Skeletal muscle satellite cell (primary cell): Measurements from ENCODE around the gene SCIN.
"Not testable (repeated sequence)": the region's sequence is repeated elsewhere in the genome, so short reads cannot be mapped to it uniquely, and the experiment has no call there.

Experiments
- H3K27me3 ChIP-seq: 2 replicates; pipeline ENCODE4 v1.7.0; 2013; ENCODE audit warnings: low read length; ENCODE audit not compliant: control insufficient read depth, insufficient read depth
- H3K36me3 ChIP-seq: 2 replicates; pipeline ENCODE4 v1.7.0; 2013; ENCODE audit warnings: mild to moderate bottlenecking, control low read depth, low read length; ENCODE audit not compliant: insufficient read depth
- H3K4me1 ChIP-seq: 2 replicates; pipeline ENCODE4 v1.7.0; 2013; ENCODE audit warnings: low read length; ENCODE audit not compliant: control insufficient read depth, insufficient read depth
- H3K4me2 ChIP-seq: 2 replicates; pipeline ENCODE4 v1.7.0; 2013; ENCODE audit warnings: mild to moderate bottlenecking, low read length
- H3K4me3 ChIP-seq: 2 replicates; pipeline ENCODE4 v1.7.0; 2013; ENCODE audit warnings: low read length
- H3K9ac ChIP-seq: 2 replicates; pipeline ENCODE4 v1.7.0; 2013; ENCODE audit warnings: mild to moderate bottlenecking, low read depth, low read length, moderate library complexity
- H3K9me3 ChIP-seq: replicated peaks from 2 replicates; pipeline ENCODE4 v1.7.0; 2013; ENCODE audit warnings: mild to moderate bottlenecking, control low read depth, low read length

Gene SCIN

DNA sequence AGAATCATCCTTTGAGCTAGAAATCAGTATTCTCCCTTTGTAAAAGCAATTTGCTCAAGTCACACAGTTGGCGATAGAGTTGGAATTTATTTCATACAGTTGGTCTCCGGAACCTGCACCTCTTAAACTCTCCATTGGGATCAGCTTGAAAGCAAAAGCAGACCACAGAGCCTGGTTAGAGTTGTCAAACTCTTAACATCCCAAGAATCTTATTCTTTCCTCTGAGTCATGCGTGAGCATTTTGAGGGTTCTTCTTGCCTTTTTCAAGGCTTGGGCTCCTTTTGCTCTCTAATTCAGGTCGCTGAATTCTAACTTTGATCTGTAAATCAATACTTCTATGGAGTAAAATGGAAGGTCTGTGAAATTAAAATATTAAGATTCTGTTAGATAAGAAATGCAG, 19.6 kb upstream of the SCIN start:
- Histone ChIP-seq H3K4me2 (no peak overlapping the region), H3K27me3 (no peaks in the 10 kb centered on the region), H3K9ac (no peak overlapping the region), H3K36me3 (no peaks in the 10 kb centered on the region), H3K4me1 (no peaks in the 10 kb centered on the region), H3K9me3 (no peaks in the 10 kb centered on the region), H3K4me3 (no peak overlapping the region)

DNA sequence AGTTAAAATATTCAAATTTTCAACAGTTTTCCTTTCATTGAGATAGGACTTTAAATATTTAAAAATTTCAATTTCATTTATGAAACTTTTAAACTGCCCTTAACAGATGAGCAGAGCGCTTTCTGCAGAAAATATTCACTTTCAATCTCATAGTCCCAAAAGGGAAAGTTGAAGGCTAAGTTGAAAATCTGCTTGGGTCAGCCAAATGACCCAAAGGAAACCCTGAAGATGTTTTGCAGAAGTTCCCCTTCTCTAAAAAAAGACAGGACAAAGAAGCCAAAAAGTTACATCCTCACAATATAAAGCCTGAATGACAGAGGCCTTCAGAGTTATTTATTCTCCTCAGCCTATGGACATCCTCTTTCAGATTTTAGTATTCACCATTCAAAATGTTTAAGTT, 17.6 kb upstream of the SCIN start:
- no peaks in the 10 kb centered on the region for H3K4me1 ChIP-seq
- H3K9me3 ChIP-seq: no peaks in the 10 kb centered on the region
- no peak overlapping the region for H3K4me2 ChIP-seq
- H3K4me3 ChIP-seq: no peak overlapping the region
- no peaks in the 10 kb centered on the region for H3K27me3 ChIP-seq
- no peaks in the 10 kb centered on the region for H3K36me3 ChIP-seq
- H3K9ac ChIP-seq: no peak overlapping the region

DNA sequence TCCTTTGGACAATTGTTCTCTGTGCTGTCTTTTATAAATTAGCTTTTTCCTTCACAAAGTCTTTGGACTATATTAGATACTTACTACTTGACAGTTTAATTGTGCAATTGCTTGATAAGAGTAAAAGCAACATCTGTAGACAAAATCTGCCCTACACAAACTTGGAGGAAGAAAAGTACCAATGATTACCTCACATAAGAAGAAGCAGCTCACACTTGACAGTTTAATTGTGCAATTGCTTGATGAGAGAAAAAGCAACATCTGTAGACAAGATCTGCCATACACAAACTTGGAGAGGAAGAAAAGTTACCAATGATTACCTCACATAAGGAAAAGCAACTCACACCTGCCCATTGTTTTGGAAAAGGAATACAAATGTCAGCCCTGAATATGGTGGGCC, 17.1 kb upstream of the SCIN start:
- no peak overlapping the region for H3K4me3 ChIP-seq
- H3K9me3 ChIP-seq: no peaks in the 10 kb centered on the region
- no peaks in the 10 kb centered on the region for H3K4me1 ChIP-seq
- no peaks in the 10 kb centered on the region for H3K36me3 ChIP-seq
- no peaks in the 10 kb centered on the region for H3K27me3 ChIP-seq
- H3K4me2 ChIP-seq: no peak overlapping the region
- H3K9ac ChIP-seq: no peak overlapping the region

DNA sequence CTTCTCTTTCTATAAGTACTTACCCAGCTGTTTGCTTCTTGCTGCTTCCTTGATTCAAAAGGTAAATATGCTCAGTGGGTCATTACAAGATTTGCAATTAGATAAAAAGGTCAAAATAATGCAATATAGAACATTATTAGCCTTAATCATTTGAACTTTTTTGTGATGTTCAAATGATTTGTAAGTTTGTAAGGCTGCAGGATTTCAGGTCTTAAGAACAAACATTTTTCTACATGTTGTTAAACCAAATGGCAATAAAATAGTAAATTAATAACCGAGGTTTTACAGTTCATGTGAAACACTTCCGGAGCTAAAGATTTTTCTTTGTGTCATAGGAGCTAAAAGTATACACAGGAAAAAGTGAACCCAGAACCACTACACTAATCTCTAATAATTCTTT, 16.2 kb upstream of the SCIN start:
- Histone ChIP-seq H3K36me3 (no peaks in the 10 kb centered on the region), H3K9me3 (no peaks in the 10 kb centered on the region), H3K9ac (no peak overlapping the region), H3K27me3 (no peaks in the 10 kb centered on the region), H3K4me2 (no peak overlapping the region), H3K4me3 (no peak overlapping the region), H3K4me1 (no peaks in the 10 kb centered on the region)

DNA sequence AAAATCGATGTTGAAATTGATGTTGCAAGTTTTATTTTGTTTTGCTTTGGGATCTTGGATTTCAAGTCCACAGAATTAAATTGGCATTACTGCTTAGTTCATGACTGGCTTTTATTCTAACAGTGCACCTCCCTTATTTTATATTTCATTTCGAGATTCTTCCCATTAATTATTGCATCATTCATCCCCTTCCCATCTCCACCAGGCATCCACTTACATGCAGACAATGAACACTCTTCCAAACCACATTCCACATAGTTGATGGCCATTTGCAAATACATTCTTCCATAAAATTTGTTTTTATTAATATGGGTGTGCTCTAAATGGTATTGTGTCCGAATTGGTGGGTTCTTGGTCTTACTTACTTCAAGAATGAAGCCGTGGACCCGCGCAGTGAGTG, 15.6 kb upstream of the SCIN start:
- Histone ChIP-seq H3K36me3 (no peaks in the 10 kb centered on the region), H3K4me2 (no peak overlapping the region)

DNA sequence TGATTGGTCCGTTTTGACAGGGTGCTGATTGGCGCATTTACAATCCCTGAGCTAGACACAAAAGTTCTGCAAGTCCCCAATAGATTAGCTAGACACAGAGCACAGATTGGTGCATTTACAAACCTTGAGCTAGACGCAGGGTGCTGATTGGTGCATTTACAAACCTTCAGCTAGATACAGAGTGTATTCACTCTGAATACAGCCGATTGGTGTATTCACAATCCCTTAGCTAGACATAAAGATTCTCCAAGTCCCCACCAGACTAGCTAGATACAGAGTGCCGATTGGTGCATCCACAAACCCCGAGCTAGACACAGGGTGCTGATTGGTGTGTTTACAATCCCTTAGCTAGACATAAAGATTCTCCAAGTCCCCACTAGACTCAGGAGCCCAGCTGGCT, 14.8 kb upstream of the SCIN start:
- H3K9me3 ChIP-seq, H3K27me3 ChIP-seq, H3K4me3 ChIP-seq, H3K4me1 ChIP-seq, H3K4me2 ChIP-seq, H3K9ac ChIP-seq, H3K36me3 ChIP-seq: not testable (repeated sequence)

More for the DNA sequence above, 15.6 kb upstream of the SCIN start:
- Histone ChIP-seq H3K9me3 (no peaks in the 10 kb centered on the region), H3K9ac (no peak overlapping the region), H3K4me1 (no peaks in the 10 kb centered on the region), H3K27me3 (no peaks in the 10 kb centered on the region), H3K4me3 (no peak overlapping the region)

DNA sequence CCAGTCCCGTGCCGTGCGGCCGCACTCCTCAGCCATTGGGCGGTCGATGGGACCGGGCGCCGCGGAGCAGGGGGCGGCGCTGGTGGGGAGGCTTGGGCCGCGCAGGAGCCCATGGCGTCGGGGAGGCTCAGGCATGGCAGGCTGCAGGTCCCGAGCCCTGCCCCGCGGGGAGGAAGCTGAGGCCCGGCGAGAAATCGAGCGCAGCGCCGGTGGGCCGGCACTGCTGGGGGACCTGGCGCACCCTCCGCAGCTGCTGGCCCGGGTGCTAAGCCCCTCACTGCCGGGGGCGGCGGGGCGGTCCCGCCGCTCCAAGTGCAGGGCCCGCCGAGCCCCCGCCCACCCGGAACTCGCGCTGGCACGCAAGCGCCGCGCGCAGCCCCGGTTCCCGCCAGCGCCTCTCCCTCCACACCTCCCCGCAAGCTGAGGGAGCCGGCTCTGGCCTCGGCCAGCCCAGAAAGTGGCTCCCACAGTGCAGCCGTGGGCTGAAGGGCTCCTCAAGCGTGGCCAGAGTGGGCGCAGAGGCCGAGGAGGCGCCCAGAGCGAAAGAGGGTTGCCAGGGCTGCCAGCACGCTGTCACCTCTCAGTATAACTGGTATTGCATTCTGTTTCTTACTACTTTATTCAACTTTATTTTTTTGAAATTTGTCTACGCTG, 14.3 kb upstream of the SCIN start:
- H3K9ac ChIP-seq, H3K27me3 ChIP-seq, H3K4me2 ChIP-seq, H3K4me3 ChIP-seq, H3K36me3 ChIP-seq, H3K4me1 ChIP-seq, H3K9me3 ChIP-seq: not testable (repeated sequence)

DNA sequence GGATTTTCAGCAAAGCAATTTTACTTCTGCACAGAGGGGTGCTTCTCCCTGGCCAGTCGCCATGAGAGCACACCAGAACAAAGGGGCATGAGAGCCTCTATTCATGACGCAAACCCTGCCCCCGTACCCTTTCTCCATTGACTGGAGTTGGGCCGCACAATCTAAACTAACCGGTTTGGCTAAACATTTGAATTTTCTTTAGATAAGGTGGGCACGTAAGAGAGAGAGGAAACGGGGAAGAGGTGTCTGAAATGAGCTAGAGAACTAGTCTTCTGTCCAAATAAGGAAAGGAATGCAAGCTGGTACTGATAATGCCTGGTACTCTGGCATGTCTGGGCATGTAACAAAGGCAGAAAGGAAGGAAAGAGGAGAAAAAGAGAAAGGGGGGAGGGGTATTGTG, 13.2 kb upstream of the SCIN start:
- no peaks in the 10 kb centered on the region for H3K4me1 ChIP-seq
- H3K4me3 ChIP-seq: no peak overlapping the region
- no peaks in the 10 kb centered on the region for H3K9me3 ChIP-seq
- H3K4me2 ChIP-seq: no peak overlapping the region
- no peak overlapping the region for H3K9ac ChIP-seq
- H3K27me3 ChIP-seq: no peaks in the 10 kb centered on the region
- H3K36me3 ChIP-seq: no peaks in the 10 kb centered on the region

DNA sequence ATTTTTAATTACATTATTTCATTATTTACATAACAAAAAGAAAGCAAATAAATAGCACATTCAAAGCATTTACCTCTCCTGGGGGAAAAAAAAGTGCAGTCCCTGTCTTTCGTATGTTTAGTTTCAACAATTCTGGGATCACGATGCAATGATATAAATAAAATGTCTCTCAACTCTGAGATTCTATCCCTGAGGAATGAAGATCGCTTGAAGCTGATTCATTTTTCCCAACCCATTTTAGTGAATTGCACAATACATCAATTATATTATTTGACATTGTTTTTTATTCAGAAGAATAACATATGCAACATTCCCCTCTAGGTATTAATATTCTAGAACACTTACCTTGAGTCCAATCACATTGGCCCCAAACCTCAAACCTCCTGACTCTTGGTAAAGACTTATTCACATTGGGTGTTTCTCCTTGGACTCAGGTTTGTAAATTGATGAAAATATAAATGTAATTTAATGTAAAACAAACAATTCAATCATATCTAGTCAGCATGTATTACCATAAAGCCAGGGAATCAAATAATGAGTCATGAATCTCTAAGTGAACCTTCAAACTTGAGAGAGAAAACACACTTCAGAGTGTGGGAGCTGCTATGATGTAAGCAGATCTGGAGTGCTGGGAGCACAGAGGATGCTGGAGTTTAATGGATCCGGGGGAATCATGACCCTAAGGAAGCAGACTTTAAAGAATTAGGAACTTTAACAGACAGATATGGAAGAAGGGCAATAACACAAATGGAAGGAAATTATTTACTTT, 5.3 kb upstream of the SCIN start:
- no peak overlapping the region for H3K4me2 ChIP-seq
- H3K4me3 ChIP-seq: no peak overlapping the region
- H3K9me3 ChIP-seq: no peaks in the 10 kb centered on the region
- H3K9ac ChIP-seq: no peak overlapping the region
- peaks cover 21% of the 10 kb centered on the region for H3K27me3 ChIP-seq
- H3K36me3 ChIP-seq: no peaks in the 10 kb centered on the region
- H3K4me1 ChIP-seq: peaks cover 15% of the 10 kb centered on the region

DNA sequence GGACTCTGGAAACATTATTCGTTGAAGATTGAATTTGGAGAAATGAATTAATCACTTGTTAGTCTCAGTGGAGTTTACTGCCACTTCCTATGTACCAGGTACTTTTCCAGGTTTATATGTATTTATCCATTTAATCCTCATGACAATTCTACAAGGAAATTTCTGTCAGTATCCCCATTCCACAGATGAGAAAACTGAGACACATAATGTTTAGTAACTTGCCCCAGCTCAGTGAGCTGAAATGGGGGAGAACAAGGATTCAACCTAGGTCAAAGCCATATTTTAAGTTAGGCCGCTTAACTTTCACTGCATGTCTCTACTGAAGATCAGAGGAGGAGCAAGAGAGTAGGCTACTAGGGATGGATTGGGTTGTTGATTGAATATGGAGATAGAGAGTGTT, 4.6 kb upstream of the SCIN start:
- H3K9me3 ChIP-seq: no peaks in the 10 kb centered on the region
- no peak overlapping the region for H3K4me2 ChIP-seq
- no peaks in the 10 kb centered on the region for H3K36me3 ChIP-seq
- H3K9ac ChIP-seq: no peak overlapping the region
- H3K27me3 ChIP-seq: peaks cover 28% of the 10 kb centered on the region
- H3K4me3 ChIP-seq: no peak overlapping the region
- H3K4me1 ChIP-seq: peaks cover 21% of the 10 kb centered on the region

DNA sequence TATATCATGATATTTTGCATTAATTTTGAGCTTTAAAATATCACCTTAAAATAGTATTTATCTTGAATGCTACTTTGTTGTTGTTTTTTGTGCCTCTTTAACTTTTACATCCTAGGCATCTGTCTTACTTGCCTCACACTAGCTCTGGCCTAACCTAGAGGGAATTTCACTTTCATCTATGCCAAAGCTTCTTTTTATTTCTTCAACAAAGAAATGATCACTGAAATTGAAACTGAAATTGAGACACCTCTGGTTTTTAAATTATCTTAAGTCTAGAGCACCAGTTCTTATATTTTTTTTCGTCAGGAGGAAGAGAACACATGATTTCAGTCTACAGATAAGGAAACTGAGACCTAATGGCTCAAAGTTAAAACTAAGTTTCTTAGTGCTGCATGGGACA, 3.5 kb upstream of the SCIN start:
- H3K4me1 ChIP-seq: peaks cover 24% of the 10 kb centered on the region
- no peaks in the 10 kb centered on the region for H3K9me3 ChIP-seq
- H3K36me3 ChIP-seq: no peaks in the 10 kb centered on the region
- peaks cover 37% of the 10 kb centered on the region for H3K27me3 ChIP-seq
- no peak overlapping the region for H3K4me2 ChIP-seq
- H3K9ac ChIP-seq: no peak overlapping the region
- no peak overlapping the region for H3K4me3 ChIP-seq

DNA sequence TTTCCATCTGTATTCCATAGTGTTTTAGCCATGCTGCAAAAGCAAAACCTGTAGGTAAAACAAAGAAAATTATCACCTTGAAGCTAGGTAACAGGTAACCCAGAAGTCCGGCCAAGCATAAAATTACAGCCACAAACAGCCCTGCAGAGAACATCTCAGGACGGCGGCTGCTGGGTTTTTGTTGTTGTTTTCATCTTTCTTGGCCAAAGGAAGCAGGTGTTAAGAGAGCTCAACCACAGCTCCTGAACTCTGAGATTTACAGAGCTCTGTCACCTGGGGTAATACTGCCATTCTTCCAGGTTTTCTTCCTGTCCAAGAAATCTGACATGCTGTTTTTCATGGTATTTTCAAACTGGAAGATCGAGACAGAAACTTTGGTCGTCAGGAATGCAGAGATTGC, 847 bp upstream of the SCIN start:
- peaks cover 23% of the 10 kb centered on the region for H3K4me1 ChIP-seq
- H3K27me3 ChIP-seq: peaks cover 39% of the 10 kb centered on the region
- H3K4me2 ChIP-seq: peak overlapping the region; percentile 89
- H3K36me3 ChIP-seq: no peaks in the 10 kb centered on the region
- no peaks in the 10 kb centered on the region for H3K9me3 ChIP-seq
- H3K4me3 ChIP-seq: no peak overlapping the region
- H3K9ac ChIP-seq: no peak overlapping the region
